ENCODE measurements around the gene ACBD6.

DNA sequence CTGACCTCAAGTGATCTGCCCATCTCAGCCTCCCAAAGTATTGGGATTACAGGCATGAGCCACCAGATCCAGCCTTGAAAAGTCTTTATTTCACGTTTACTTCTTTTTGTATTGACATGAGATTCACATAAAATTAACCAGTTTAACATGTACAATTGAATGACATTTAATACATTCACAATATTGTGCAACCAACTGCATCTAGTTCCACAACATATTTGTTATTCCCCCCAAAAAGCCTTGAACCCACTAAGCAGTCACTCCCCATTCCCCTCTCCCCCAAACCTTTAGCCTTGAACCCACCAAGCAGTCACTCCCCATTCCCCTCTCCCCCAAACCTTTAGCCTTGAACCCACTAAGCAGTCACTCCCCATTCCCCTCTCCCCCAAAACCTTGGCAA is 62.0 kb downstream of the ACBD6 start:
- TF ChIP-seq POLR2A (IDR thresholded peaks at IDR 0.05; ENCODE audit: low read depth, low read length) (no peak), CEBPB (IDR thresholded peaks at IDR 0.05; ENCODE audit: low read depth, low read length) (peak; percentile 27), BHLHE40 (IDR thresholded peaks at IDR 0.05; ENCODE audit: low read depth, low read length) (no peak), RAD21 (IDR thresholded peaks at IDR 0.05; ENCODE audit: low read length) (no peak), SMC3 (IDR thresholded peaks at IDR 0.05; ENCODE audit: low read depth, low read length) (no peak), MAFK (IDR thresholded peaks at IDR 0.05; ENCODE audit: low read depth, low read length) (no peak), FOS (IDR thresholded peaks at IDR 0.05; ENCODE audit: low read depth, low read length) (no peak), MXI1 (IDR thresholded peaks at IDR 0.05; ENCODE audit: borderline replicate concordance, low read depth, low read length) (no peak), RCOR1 (IDR thresholded peaks at IDR 0.05; ENCODE audit: insufficient replicate concordance, low read length) (no peak)
- TF ChIP-seq, protein P1, sequence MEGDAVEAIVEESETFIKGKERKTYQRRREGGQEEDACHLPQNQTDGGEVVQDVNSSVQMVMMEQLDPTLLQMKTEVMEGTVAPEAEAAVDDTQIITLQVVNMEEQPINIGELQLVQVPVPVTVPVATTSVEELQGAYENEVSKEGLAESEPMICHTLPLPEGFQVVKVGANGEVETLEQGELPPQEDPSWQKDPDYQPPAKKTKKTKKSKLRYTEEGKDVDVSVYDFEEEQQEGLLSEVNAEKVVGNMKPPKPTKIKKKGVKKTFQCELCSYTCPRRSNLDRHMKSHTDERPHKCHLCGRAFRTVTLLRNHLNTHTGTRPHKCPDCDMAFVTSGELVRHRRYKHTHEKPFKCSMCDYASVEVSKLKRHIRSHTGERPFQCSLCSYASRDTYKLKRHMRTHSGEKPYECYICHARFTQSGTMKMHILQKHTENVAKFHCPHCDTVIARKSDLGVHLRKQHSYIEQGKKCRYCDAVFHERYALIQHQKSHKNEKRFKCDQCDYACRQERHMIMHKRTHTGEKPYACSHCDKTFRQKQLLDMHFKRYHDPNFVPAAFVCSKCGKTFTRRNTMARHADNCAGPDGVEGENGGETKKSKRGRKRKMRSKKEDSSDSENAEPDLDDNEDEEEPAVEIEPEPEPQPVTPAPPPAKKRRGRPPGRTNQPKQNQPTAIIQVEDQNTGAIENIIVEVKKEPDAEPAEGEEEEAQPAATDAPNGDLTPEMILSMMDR (conservative IDR thresholded peaks at IDR 0.05; ENCODE audit: low read depth, low read length): no peak
- TF ChIP-seq, protein P2, sequence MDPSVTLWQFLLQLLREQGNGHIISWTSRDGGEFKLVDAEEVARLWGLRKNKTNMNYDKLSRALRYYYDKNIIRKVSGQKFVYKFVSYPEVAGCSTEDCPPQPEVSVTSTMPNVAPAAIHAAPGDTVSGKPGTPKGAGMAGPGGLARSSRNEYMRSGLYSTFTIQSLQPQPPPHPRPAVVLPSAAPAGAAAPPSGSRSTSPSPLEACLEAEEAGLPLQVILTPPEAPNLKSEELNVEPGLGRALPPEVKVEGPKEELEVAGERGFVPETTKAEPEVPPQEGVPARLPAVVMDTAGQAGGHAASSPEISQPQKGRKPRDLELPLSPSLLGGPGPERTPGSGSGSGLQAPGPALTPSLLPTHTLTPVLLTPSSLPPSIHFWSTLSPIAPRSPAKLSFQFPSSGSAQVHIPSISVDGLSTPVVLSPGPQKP (IDR thresholded peaks at IDR 0.05; ENCODE audit: borderline replicate concordance, low read depth, low read length): no peak
